HG02759 (cell line): Measurements from ENCODE around the gene ZFHX3.
"Not testable (repeated sequence)": the region's sequence is repeated elsewhere in the genome, so short reads cannot be mapped to it uniquely, and the experiment has no call there.

ENCODE experiments used
- ATAC-seq: cut with Tn5 transposase; IDR thresholded peaks from one replicate; pipeline ENCODE4 v1.9.1; 2021; ENCODE audit warnings: mild to moderate bottlenecking, moderate library complexity; ENCODE audit not compliant: unreplicated experiment

Gene ZFHX3

GRCh38 chr16:73000020-73000906 is 47.7 kb downstream of the ZFHX3 start:
- no peak for ATAC-seq

DNA sequence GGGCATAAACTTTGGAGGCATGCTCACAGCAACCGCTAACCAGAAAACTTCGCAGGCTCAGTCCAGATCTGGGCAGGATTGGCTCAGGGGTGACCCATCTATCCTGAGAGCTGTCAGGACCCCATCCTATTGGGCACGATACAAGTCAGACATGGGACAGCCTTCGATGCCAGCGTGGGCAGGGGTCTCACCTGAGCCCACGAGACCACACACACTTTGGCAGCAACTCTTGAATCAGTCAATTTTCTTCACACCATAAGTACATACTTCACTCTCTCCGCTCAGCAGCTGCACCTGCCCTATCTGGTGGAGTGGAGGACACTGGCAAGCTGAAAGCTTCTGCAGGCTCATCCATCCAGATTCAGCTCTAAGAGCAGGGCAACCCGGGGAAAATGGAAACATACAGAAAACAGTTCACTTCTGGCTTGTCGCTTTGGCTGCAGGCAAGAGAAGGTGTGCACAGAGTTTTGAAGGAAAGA is 48.3 kb downstream of the ZFHX3 start:
- no peak for ATAC-seq

DNA sequence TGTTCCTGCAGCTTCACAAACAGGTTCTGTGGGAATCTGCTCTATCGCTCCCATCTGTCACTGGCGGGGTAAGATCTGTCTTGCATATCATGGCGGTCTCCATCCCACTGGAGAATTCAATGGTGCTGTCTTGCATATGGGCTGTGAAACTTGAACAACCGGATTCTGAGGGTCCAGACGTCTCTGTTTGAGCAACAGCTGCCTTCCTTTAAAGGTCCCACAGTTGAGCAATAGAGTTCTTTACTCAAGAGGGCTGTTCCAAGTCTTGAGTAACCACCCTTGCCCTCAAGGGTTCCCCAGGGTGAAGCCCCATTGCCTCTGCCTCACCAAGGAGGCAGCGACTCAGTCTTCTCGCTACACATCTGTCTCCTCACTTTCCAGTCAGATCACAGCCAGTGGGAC is 50.8 kb downstream of the ZFHX3 start:
- no peak for ATAC-seq

DNA sequence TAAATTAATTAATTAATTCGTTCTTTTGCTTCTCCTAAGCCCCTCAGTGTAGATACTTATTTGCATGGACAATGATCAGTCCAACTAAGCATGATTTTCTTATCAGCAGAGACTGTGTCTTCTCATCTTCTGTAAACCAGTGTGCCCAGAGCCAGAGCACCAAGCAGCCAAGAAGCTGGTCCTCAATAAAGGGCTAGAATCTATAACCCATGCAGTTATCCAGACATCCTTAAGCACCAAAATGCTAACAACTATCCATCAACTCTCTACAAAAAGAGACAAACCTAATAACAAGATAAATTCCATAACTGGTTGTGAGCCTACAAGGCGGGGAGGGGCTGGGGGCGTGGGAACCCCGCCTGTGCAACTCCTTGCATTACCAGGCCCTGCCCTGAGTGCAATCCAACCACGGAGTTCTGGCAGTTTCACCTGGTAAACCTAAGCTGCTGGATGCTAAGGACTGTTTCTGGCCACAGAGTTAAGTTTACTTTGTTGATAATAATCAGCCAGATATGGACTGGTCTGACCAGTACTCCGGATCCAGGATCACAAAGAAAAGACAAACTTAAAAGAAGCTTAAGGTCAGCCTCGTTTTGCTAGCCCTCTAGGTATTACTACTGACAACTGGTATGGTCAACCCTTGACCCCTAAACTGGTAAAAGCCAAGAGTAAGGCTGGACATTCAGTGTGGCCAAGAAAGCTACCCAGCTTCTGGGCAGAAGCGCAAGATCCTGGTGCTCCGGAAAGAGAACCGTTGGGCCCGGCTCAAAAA is 51.5 kb downstream of the ZFHX3 start:
- no peak for ATAC-seq

DNA sequence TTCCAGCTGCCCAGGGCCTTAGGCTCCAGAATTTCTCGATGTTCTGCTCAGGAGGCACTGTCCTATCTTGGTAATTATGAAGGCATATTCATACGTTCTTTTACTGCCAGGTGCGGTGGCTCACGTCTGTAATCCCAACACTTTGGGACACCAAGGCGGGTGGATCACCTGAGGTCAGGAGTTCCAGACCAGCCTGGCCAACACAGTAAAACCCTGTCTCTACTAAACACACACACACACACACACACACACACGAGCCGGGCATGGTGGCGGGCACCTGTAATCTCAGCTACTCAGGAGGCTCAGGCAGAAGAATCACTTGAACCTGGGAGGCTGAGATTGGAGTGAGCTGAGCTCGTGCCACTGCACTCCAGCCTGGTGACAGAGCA is 52.1 kb downstream of the ZFHX3 start:
- ATAC-seq, result not testable (repeated sequence)

- no peak for ATAC-seq
Measured at GRCh38 chr16:72995151-72995881, 52.6 kb downstream of the ZFHX3 start.

DNA sequence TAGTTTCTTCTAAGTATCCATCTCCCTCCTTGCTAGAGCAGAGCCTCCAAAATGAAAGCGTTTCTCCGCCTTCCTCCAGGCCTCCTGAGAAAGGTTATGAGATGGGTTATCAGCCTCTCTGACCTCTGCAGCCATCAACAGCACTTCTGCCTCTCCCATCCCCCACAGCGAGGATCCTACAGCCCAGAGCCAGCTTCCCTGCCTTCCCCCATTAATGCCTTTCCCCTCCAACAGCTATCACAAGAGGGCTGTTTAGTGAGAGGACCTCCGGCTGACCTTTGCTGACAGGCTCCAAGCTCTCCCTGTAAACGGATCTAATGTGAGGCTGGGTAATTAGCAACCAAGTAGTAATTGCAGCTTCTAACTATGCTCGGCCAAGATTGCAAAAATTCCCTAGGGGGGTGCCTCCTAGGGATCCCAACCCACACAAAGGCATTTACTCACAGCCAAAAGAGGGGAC is 55.8 kb downstream of the ZFHX3 start:
- no peak for ATAC-seq

- no peak for ATAC-seq
Measured at GRCh38 chr16:72991644-72992043, 56.3 kb downstream of the ZFHX3 start.

DNA sequence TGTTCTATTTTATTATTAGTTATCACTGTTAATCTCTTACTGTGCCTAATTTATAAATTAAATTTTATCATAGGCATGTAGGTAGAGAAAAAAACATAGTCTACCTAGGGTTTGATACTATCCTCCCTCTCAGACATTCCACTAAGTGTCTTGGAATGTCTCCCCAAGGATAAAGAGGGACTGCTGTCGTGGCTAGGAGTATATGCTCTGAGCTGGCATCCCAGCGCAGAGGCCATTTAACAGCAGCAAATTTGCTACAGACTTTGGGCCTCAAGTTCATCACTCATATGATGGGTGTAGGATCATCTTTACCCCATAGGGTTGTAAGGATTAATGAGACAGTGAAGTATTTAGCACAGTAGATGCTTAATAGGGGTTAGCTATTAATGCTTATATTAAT is 56.7 kb downstream of the ZFHX3 start:
- no peak for ATAC-seq

DNA sequence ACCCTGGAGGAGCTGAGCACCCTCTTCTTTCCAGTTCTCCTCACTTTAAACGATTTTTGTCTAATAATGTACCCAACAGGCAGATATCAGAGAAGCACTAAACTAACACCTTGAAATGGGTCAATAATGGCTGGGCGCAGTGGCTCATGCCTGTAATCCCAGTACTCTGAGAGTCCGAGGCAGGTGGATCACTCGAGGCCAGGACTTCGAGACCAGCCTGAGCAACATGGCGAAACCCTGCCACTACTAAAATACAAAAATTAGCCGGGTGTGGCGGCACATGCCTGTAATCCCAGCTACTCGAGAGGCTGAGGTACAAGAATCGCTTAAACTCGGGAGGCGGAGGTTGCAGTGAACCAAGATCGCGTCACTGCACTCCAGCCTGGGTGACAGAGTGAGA is 57.4 kb downstream of the ZFHX3 start:
- no peak for ATAC-seq

DNA sequence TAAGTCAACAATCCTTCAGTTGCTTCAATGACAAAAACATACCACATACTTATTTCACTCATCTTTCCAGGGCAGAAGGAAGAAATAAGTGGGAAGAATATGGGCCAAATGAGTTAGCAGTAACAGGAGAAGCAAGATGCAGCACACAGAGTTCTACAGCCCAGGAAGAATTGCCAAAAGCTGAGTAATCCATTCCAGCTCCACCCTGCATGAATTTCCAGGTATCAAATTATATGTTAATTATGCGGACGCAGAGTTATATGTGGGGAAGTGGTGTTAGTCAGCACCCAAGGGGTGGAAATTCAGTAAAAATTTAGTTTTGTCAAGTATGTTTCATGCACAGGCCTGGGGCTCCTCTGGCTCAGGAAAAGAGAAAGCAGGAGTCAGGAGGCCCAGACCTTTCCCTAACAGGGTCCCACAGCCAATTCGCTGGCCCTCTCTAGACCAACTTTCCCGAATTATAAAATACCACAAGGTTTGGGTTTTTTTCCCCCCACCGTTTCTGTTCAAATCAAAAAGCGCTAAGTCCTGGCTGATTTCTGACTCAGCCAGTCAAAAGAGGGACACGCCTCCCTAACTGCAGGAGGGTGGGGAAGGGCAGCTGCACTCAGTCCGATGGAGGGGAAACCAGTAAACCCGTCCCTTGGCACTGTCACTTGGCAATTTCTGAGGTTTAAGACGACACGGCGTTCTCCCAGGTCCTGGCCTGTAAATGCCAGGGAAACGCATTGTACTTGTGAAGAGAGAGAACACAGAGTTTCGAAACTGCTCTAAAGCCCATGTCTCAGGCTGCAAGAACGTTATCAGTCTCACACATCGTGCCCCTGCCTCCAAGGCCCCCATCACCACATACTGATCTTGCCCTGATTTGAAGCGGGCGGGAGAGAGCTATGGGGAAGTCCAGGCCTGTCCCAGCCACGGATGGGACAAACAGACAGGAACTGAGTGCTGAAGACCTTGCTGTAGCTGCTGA is 58.1 kb downstream of the ZFHX3 start:
- ATAC-seq, result no peak

DNA sequence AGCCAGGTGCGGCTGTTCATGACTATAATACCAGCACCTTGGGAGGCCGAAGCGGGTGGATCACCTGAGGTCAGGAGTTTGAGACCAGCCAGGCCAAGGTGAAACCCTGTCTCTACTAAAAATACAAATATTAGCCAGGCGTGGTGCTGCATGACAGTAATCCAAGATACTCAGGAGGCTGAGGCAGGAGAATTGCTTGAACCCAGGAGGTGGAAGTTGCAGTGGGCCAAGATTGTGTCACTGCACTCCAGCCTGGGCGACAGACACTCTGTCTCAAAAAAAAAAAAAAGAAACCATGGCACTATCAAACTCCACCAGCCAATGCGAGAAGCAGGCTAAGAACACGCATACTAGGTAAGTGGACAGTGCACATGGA is 58.7 kb downstream of the ZFHX3 start:
- ATAC-seq, result not testable (repeated sequence)

DNA sequence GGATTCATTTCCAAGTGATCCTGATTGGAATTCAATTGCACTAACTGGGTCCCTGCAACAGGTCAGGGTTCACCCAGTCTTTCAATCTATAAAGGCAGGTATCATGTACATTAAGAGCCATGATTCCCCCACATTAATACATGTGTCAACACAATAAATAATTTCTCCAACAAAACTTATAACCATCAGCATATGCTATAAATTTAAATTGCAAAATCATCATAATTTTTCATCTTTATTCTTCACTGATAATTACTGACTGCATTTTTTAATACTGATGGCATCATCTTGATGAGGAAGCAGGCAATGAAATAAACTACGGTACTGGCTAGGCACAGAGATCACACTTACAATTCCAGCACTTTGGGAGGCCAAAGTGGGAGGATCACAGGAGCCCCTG is 59.4 kb downstream of the ZFHX3 start:
- no peak for ATAC-seq

GRCh38 chr16:72987480-72987901 is 60.4 kb downstream of the ZFHX3 start:
- ATAC-seq, result no peak

- ATAC-seq, result no peak
Measured at GRCh38 chr16:72985995-72986394, 61.9 kb downstream of the ZFHX3 start.

- ATAC-seq, result no peak
Measured at GRCh38 chr16:72985148-72985941, 62.6 kb downstream of the ZFHX3 start.

DNA sequence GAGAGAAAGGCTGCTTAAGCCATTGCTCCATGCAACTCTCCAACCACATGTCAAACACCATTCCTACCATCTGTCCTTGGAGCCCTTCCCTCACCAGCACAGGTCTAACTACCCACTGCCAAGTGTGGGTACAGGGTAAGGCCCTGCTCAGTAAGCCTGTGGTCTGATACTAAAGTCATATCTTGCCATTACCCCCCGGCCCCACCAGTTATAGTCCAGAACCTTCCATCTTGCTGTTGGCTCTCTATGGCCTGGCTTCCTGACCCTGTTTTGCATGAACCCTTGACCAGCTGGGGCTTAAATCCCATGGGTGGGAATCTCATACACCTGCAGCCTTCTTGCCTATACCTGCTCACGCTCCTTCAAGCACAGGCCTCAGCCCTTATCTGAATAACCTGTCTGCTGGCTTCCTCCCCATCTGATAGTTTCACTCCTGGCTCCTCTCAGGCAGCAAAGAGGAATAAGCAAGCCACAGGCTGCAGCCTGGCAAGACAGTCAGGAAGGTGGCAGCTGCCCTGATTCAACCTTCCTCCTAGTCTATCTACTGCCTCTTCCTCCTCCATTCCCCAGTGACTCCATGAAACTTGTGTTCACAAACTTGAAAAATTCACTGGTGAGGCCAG is 64.1 kb downstream of the ZFHX3 start:
- ATAC-seq, result no peak

DNA sequence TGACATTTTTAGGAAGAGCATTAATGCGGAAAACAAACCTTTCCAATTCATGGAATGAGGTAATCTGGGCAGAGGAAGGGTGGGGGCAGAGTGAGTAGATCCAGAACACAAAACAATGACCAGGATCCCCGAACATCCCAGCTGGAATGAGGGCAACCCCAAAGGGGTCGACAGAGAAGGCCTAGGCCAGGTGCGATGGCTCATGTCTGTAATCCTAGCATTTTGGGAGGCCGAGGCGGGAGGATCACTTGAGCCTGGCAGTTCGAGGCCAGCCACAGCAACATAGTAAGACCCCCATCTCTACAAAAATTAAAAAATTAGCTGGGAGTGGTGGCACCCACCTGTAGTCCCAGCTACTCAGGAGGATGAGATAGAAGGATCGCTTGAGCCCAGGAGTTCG is 64.7 kb downstream of the ZFHX3 start:
- no peak for ATAC-seq

DNA sequence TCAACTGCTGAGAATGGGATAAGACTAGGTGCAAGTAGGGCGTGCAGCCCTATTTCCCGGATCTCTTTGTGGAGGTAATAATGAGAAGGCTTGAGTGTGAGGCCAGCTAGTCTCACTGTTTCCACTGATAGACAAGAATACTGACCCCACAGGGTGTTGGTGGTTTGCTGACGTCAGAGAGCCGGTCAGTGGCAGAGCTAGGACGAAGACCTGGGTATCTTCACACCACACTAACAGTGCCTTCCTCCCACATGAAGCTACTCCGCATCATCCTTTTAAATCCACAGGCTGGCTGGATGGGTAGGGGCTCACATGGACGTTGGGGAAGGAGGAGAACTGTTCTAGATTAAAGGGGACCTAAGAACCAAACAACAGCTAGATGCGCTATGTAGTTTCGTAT is 68.0 kb downstream of the ZFHX3 start:
- no peak for ATAC-seq
